ENCODE results near the gene KLF9. TPM values are rescaled to one million over a fixed set of nuclear protein-coding genes. Genes with fewer than 3 reads are reported as not detected.

KLF9 gene
- total RNA-seq, 1 experiment from 2014 or later, result not detected

DNA sequence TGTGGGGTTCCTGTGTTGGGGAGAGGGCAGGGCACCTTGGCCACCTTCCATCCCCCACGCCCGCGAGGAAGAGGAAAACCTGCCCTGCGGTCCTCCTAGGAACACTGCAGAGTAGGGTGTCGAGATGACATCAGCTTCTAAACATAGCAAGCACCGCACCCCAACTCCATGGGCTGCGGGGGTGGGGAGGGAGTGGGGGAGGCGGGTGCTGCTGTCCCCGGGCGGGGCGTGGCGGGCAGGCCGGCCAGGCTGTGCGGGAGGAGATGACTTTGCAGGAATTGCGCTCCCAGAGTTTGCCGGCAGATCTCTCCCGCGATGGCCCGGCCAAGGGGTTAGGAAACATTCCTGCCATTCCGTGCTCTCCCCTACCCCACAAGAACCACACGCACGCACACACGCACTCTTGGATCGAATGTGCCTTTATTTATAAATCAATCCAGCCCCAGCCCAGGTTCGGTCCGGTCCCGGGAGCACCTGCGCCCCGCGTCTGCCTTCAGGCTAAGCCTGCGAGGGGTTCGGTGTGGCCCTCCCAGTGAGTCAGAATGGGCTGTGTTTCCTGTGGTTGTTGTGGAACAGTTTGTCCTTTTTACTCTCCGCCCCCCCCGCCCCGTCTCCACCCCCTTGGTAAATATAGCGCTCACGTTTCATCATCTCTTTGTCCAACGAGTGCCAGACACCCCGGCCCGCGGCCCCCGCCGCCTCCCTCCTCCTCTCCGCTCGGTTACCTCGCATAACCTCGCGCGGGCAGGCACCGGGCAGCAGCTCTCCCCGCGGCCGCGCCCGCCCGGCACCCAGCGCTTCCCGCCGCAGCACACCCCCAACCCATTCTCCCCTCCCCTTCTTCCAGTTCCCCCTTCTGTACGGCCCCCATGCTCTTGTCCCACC is 5.3 kb upstream of the KLF9 start:
- H3K4me1 ChIP-seq (ENCODE audit: low read length), result peaks cover 28% of the 10 kb centered on the region
- H4K20me1 ChIP-seq (ENCODE audit: insufficient read depth, low read depth, low read length), result no peaks in the 10 kb centered on the region
- H3K4me2 ChIP-seq (ENCODE audit: low read depth, low read length, poor library complexity, severe bottlenecking), result peak overlapping the region; percentile 85
- H3K79me2 ChIP-seq (ENCODE audit: low read length), result no peaks in the 10 kb centered on the region
- no peaks in the 10 kb centered on the region for H3K9me2 ChIP-seq (replicated peaks; ENCODE audit: insufficient read depth, low read length)
- H3K9me3 ChIP-seq (ENCODE audit: low read length), result no peaks in the 10 kb centered on the region
- H3K9ac ChIP-seq (ENCODE audit: low read length), result peak overlapping the region; percentile 68
- no peak overlapping the region for H3K27ac ChIP-seq (ENCODE audit: low read length)
- H3K36me3 ChIP-seq (ENCODE audit: insufficient read depth, low read length), result no peaks in the 10 kb centered on the region
- peak; percentile 64 for DNase-seq
- peak overlapping the region; percentile 97 for H2AFZ ChIP-seq (ENCODE audit: low read length)
- no peaks in the 10 kb centered on the region for H3K27me3 ChIP-seq (ENCODE audit: low read length)
- H3K4me3 ChIP-seq (ENCODE audit: low read length), result peak overlapping the region; percentile 63

DNA sequence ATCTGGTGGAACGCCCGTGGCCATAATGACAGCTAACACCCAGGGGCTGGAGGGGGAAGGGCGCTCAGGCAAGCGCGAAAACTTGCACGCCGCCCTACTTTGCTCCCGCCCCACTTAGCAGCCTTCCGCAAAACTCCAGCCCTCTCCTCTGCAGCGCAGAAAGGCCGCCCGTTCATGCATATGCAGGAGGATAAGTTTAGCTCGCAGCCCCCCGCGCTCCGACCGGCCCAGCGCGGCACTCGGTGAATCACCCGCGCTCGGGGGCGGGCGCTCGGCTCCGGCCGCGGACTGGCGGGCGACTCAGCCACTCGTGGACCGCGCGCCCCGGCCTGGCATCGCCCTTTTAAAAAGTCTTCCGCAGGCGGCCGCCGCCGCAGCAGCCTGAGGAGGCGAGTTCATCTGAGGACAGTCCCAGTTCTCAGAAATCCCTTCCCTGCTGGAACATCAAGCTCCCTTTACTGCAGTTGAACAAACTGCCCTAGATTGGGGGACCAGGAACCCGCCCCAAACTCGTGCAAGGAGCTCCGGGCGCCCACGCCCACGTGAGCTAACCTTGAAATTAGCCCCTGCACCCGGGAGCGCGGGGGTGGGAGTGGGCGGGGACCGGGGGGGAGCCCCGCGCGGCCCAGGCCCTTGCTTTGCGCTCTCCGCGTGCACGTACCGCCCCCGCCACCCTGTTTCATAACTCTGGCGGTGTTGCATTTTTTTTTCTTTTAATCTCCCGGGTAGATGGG is 4.5 kb upstream of the KLF9 start:
- Histone ChIP-seq H3K4me1 (ENCODE audit: low read length) (peaks cover 29% of the 10 kb centered on the region), H2AFZ (ENCODE audit: low read length) (peak overlapping the region; percentile 97), H3K27me3 (ENCODE audit: low read length) (no peaks in the 10 kb centered on the region), H3K4me3 (ENCODE audit: low read length) (peak overlapping the region; percentile 63), H3K9me3 (ENCODE audit: low read length) (no peaks in the 10 kb centered on the region), H3K27ac (ENCODE audit: low read length) (no peak overlapping the region), H4K20me1 (ENCODE audit: insufficient read depth, low read depth, low read length) (no peaks in the 10 kb centered on the region), H3K36me3 (ENCODE audit: insufficient read depth, low read length) (no peaks in the 10 kb centered on the region), H3K9me2 (replicated peaks; ENCODE audit: insufficient read depth, low read length) (no peaks in the 10 kb centered on the region), H3K4me2 (ENCODE audit: low read depth, low read length, poor library complexity, severe bottlenecking) (peak overlapping the region; percentile 85), H3K79me2 (ENCODE audit: low read length) (no peaks in the 10 kb centered on the region), H3K9ac (ENCODE audit: low read length) (peak overlapping the region; percentile 68)
- peak; percentile 87 for DNase-seq

DNA sequence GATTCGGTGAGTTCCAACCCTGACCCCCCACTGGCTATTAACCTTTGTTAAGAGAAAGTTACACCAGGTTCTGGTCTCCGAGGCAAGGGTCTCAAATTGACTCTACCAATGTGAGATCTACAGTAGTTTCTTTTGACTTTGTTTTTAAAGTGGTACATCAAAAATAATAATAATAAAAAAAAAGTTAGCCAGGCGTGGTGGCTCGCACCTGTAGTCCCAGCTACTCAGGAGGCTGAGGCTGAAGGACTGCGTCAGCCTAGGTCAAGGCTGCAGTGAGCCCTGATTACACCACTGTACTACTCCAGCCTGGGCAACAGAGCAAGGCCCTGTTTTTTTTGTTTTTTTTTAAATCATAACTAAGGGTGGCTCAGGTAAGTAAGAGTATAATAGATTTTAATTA is 1.0 kb upstream of the KLF9 start:
- Histone ChIP-seq H3K9ac (ENCODE audit: low read length) (no peak overlapping the region), H3K9me3 (ENCODE audit: low read length) (no peaks in the 10 kb centered on the region), H3K9me2 (replicated peaks; ENCODE audit: insufficient read depth, low read length) (no peaks in the 10 kb centered on the region), H3K4me2 (ENCODE audit: low read depth, low read length, poor library complexity, severe bottlenecking) (no peak overlapping the region), H3K79me2 (ENCODE audit: low read length) (no peaks in the 10 kb centered on the region), H3K4me3 (ENCODE audit: low read length) (no peak overlapping the region), H2AFZ (ENCODE audit: low read length) (no peak overlapping the region), H4K20me1 (ENCODE audit: insufficient read depth, low read depth, low read length) (no peaks in the 10 kb centered on the region), H3K36me3 (ENCODE audit: insufficient read depth, low read length) (no peaks in the 10 kb centered on the region), H3K4me1 (ENCODE audit: low read length) (peaks cover 30% of the 10 kb centered on the region), H3K27ac (ENCODE audit: low read length) (no peak overlapping the region), H3K27me3 (ENCODE audit: low read length) (no peaks in the 10 kb centered on the region)
- no peak for DNase-seq

DNA sequence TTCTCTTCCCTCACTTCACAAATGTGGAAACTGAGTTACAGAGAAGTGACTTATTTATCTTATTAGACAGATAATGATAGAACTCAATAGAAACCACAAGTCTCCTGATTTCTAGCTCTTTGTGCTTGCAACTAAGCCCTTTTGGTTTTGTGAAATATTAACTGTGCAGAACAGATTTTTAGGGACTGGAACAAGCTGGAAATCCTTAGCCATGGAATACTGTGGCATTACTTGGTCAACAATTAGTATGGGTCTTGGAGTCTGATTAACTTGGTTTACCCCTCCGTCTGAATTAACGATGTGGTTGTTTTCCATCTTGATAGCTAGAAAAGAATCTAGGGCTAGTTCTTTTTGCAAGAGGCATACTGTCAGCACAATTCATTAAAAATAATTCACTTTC is 584 bp upstream of the KLF9 start:
- H3K9ac ChIP-seq (ENCODE audit: low read length), result no peak overlapping the region

DNA sequence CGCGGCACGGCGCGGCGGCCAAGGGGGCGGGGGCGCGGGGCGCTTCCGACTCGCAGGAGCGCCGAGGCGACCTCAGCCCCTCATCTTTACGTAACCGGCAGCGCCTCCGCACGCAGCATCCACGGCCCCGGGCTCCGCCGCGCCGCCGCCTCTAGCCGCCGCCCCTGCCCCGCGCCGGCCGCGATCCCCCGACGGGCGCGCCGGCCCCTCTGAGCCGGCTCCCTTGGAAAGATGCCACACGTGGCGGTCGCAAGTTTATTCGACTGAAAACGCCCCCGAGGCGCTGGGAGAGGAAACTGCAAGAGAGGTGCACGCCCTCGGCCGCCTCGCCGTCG is 1.0 kb downstream of the KLF9 start:
- no peaks in the 10 kb centered on the region for H3K36me3 ChIP-seq (ENCODE audit: insufficient read depth, low read length)
- no peaks in the 10 kb centered on the region for H3K9me3 ChIP-seq (ENCODE audit: low read length)
- no peaks in the 10 kb centered on the region for H3K27me3 ChIP-seq (ENCODE audit: low read length)
- no peaks in the 10 kb centered on the region for H4K20me1 ChIP-seq (ENCODE audit: insufficient read depth, low read depth, low read length)
- no peaks in the 10 kb centered on the region for H3K9me2 ChIP-seq (replicated peaks; ENCODE audit: insufficient read depth, low read length)
- H3K4me1 ChIP-seq (ENCODE audit: low read length), result peaks cover 9% of the 10 kb centered on the region
- DNase-seq, result no peak
- H3K9ac ChIP-seq (ENCODE audit: low read length), result no peak overlapping the region
- H3K4me2 ChIP-seq (ENCODE audit: low read depth, low read length, poor library complexity, severe bottlenecking), result no peak overlapping the region
- H3K4me3 ChIP-seq (ENCODE audit: low read length), result no peak overlapping the region; the same call in 1 of the 2 replicates
- H3K27ac ChIP-seq (ENCODE audit: low read length), result no peak overlapping the region
- no peaks in the 10 kb centered on the region for H3K79me2 ChIP-seq (ENCODE audit: low read length)
- no peak overlapping the region for H2AFZ ChIP-seq (ENCODE audit: low read length)

More for the DNA sequence above, 584 bp upstream of the KLF9 start:
- Histone ChIP-seq H3K27ac (ENCODE audit: low read length) (no peak overlapping the region), H3K9me2 (replicated peaks; ENCODE audit: insufficient read depth, low read length) (no peaks in the 10 kb centered on the region), H3K79me2 (ENCODE audit: low read length) (no peaks in the 10 kb centered on the region), H3K27me3 (ENCODE audit: low read length) (no peaks in the 10 kb centered on the region), H2AFZ (ENCODE audit: low read length) (no peak overlapping the region), H3K9me3 (ENCODE audit: low read length) (no peaks in the 10 kb centered on the region), H3K4me1 (ENCODE audit: low read length) (peaks cover 25% of the 10 kb centered on the region), H4K20me1 (ENCODE audit: insufficient read depth, low read depth, low read length) (no peaks in the 10 kb centered on the region), H3K36me3 (ENCODE audit: insufficient read depth, low read length) (no peaks in the 10 kb centered on the region), H3K4me3 (ENCODE audit: low read length) (no peak overlapping the region), H3K4me2 (ENCODE audit: low read depth, low read length, poor library complexity, severe bottlenecking) (no peak overlapping the region)
- no peak for DNase-seq

DNA sequence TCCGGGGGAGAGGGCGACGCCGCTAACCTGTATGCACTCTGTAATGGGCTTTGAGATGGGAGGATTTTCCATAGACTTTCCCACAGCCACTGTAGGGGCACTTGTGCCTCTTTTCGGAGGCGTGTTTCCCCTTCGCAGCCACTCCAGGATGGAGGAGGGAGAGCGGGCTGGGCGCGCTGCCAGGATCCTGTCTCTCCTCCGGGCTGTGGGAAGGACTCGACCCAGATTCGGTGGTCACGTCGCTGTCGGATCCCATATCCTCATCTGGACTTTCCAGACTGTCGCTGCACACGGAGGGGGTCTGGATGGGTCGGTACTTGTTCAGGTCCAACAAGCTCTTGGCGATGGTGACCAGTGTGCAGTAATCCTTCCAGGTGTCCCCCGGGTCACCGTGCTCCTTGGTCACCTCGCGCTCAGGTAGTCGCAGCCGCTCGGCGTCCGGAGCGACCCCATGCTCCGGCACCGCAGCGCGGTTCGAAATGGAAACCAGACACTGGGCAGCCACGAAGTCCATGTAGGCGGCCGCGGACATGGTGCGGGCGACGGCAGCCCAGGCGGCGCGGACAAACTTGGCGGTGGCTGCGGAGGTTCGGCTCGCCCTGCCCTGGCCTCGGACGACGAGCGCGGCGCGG is 1.5 kb downstream of the KLF9 start:
- H3K27ac ChIP-seq (ENCODE audit: low read length), result no peak overlapping the region
- H3K4me2 ChIP-seq (ENCODE audit: low read depth, low read length, poor library complexity, severe bottlenecking), result no peak overlapping the region
- H3K9me2 ChIP-seq (replicated peaks; ENCODE audit: insufficient read depth, low read length), result no peaks in the 10 kb centered on the region
- no peaks in the 10 kb centered on the region for H3K27me3 ChIP-seq (ENCODE audit: low read length)
- H3K36me3 ChIP-seq (ENCODE audit: insufficient read depth, low read length), result no peaks in the 10 kb centered on the region
- H3K4me3 ChIP-seq (ENCODE audit: low read length), result no peak overlapping the region
- no peaks in the 10 kb centered on the region for H3K9me3 ChIP-seq (ENCODE audit: low read length)
- H3K79me2 ChIP-seq (ENCODE audit: low read length), result no peaks in the 10 kb centered on the region
- DNase-seq, result no peak
- H3K9ac ChIP-seq (ENCODE audit: low read length), result no peak overlapping the region
- no peak overlapping the region for H2AFZ ChIP-seq (ENCODE audit: low read length)
- H4K20me1 ChIP-seq (ENCODE audit: insufficient read depth, low read depth, low read length), result no peaks in the 10 kb centered on the region
- peaks cover 5% of the 10 kb centered on the region for H3K4me1 ChIP-seq (ENCODE audit: low read length)

DNA sequence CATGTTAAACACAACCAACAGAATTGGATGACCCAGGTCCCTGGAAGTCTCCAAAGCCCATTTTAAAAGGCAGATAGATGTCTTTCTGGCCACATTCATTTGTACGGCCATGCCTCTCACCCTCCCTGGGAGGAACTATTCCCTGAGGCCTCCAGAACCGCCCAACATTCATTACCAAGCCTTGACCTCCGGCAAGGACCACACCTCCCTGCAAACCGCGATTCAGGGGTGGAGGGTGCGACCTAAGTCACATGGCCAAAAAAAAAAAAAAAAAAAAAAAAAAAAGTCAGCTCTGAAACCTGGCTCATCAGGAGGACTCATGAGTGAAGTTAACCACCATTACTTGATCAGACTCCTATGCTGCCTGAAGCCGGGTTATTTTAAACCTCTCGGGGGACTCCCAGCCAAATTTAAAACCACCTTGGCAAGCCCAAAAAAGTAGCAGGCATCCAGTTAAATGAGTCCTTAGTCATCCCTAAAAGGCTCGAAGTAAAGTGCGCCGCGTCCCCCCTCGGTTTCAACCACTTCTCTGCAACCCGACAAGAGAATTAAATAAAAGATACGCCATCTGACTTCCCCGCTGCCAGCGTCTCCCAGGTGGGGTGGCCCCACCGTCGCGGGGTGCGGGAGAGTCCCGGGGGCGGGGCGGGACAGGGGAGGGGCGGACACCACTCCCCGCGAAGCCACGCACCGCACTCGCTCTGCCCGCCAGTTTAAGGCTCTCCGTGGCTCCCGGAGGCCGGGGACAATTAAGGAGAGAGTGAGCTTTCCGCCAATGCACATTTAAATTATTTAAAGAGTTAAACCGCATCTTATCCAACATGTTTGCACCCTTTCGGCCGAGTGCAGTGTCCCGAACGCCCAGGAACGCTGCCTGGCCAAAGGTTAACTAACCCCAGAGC is 2.3 kb downstream of the KLF9 start:
- H4K20me1 ChIP-seq (ENCODE audit: insufficient read depth, low read depth, low read length), result no peaks in the 10 kb centered on the region
- H3K4me3 ChIP-seq (ENCODE audit: low read length), result no peak overlapping the region
- H3K4me1 ChIP-seq (ENCODE audit: low read length), result peaks cover 5% of the 10 kb centered on the region
- no peak for DNase-seq
- no peak overlapping the region for H3K27ac ChIP-seq (ENCODE audit: low read length)
- H3K4me2 ChIP-seq (ENCODE audit: low read depth, low read length, poor library complexity, severe bottlenecking), result no peak overlapping the region
- H3K36me3 ChIP-seq (ENCODE audit: insufficient read depth, low read length), result no peaks in the 10 kb centered on the region
- H3K79me2 ChIP-seq (ENCODE audit: low read length), result no peaks in the 10 kb centered on the region
- H3K9me3 ChIP-seq (ENCODE audit: low read length), result no peaks in the 10 kb centered on the region
- H3K27me3 ChIP-seq (ENCODE audit: low read length), result no peaks in the 10 kb centered on the region
- H3K9ac ChIP-seq (ENCODE audit: low read length), result no peak overlapping the region
- H3K9me2 ChIP-seq (replicated peaks; ENCODE audit: insufficient read depth, low read length), result no peaks in the 10 kb centered on the region
- no peak overlapping the region for H2AFZ ChIP-seq (ENCODE audit: low read length)
